Keratinocyte (primary cell): ENCODE measurements around the gene HCST. TPM values are rescaled to one million over a fixed set of nuclear protein-coding genes. Genes with fewer than 3 reads are reported as not detected.

Source experiments
- DNase-seq: peaks from one replicate; pipeline ENCODE4 v3.0.0-alpha.2; 2011; ENCODE audit warnings: low read depth, missing footprints, low spot score
- FAIRE-seq: peaks from 2 replicates; lab custom pipeline; 2011; peaks lifted over from hg19 to GRCh38; lab: Jason Lieb, UNC
- H2AFZ ChIP-seq: 2 replicates; pipeline ENCODE4 v1.6.0; 2012; ENCODE audit warnings: low read length, control low read depth, inconsistent platforms; ENCODE audit not compliant: control insufficient read depth
- H3K27ac ChIP-seq: 2 replicates; pipeline ENCODE4 v1.5.1; 2011; ENCODE audit warnings: low read length; ENCODE audit not compliant: control insufficient read depth, insufficient read depth
- H3K27me3 ChIP-seq: 3 replicates; pipeline ENCODE4 v1.6.0; 2011; ENCODE audit warnings: low read length; ENCODE audit not compliant: control insufficient read depth, insufficient read depth; ENCODE audit errors: extremely low read depth
- H3K36me3 ChIP-seq, 2 experiments: 2 replicates in 1 of 2; 3 replicates in 1 of 2; pipeline ENCODE4 v1.5.1; 2011; ENCODE audit warnings: low read length in 2 of 2, mild to moderate bottlenecking in 1 of 2; ENCODE audit not compliant: control insufficient read depth in 2 of 2, insufficient read depth in 2 of 2; ENCODE audit errors: extremely low read depth in 1 of 2
- H3K4me1 ChIP-seq: 3 replicates; pipeline ENCODE4 v1.5.1; 2011; ENCODE audit warnings: low read length; ENCODE audit not compliant: control insufficient read depth, insufficient read depth; ENCODE audit errors: extremely low read depth
- H3K4me2 ChIP-seq: 3 replicates; pipeline ENCODE4 v1.6.0; 2011; ENCODE audit warnings: low read depth, low read length; ENCODE audit not compliant: control insufficient read depth, insufficient read depth; ENCODE audit errors: extremely low read depth
- H3K4me3 ChIP-seq, 3 experiments: fragments of 200-600 bp in 1 of 3; sonication (generic) in 1 of 3; 2 replicates in 2 of 3; 3 replicates in 1 of 3; pipeline ENCODE4 v1.5.1; 2011 to 2016; ENCODE audit warnings: low read length in 3 of 3, mild to moderate bottlenecking in 3 of 3, control low read depth in 2 of 3, inconsistent platforms in 1 of 3, low read depth in 1 of 3, mixed read lengths in 1 of 3, mixed run types in 1 of 3, moderate library complexity in 1 of 3; ENCODE audit not compliant: control insufficient read depth in 2 of 3, insufficient read depth in 2 of 3; ENCODE audit errors: extremely low read depth in 1 of 3
- H3K79me2 ChIP-seq: 2 replicates; pipeline ENCODE4 v1.6.0; 2012; ENCODE audit warnings: low read length; ENCODE audit not compliant: control insufficient read depth, insufficient read depth
- H3K9ac ChIP-seq: 3 replicates; pipeline ENCODE4 v1.6.0; 2011; ENCODE audit warnings: low read length; ENCODE audit not compliant: control insufficient read depth, insufficient read depth; ENCODE audit errors: extremely low read depth
- H3K9me1 ChIP-seq: 3 replicates; pipeline ENCODE4 v1.6.0; 2011; ENCODE audit warnings: low read length; ENCODE audit not compliant: control insufficient read depth, insufficient read depth; ENCODE audit errors: extremely low read depth
- H3K9me3 ChIP-seq: 2 replicates; pipeline ENCODE4 v1.5.1; 2012; ENCODE audit warnings: low read depth, low read length; ENCODE audit not compliant: control insufficient read depth
- H4K20me1 ChIP-seq: 3 replicates; pipeline ENCODE4 v1.6.0; 2011; ENCODE audit warnings: low read length; ENCODE audit not compliant: control insufficient read depth, insufficient read depth; ENCODE audit errors: extremely low read depth
- EZH2 ChIP-seq: IDR thresholded peaks from one replicate; pipeline ENCODE4 v1.6.1; 2012; ENCODE audit warnings: inconsistent platforms, mild to moderate bottlenecking, low read length, moderate library complexity
- dilution Hi-C: fragments of 300-500 bp; cut with MboI; formaldehyde crosslinking; loops from one replicate; pipeline ENCODE4 v1.7.0; 2020; ENCODE audit warnings: low sequenced_read_pairs; ENCODE audit not compliant: extremely low pct_ligation_motif_present
- polyA plus RNA-seq, 5 experiments: library from polyadenylated mRNA; depleted of rRNA in 3 of 5; stranded (reverse) in 3 of 5; stranded (forward) in 1 of 5; unstranded in 1 of 5; fragments of >200 nt; gene quantifications; 1 replicate in 1 of 5; 2 replicates in 3 of 5; 3 replicates in 1 of 5; pipeline versions ENCODE4 v1.2.1 to v1.2.3, GENCODE V29; 2011 to 2012; ENCODE audit warnings: missing spikeins in 2 of 5, low read depth in 1 of 5, low replicate concordance in 1 of 5
- TF ChIP-seq, protein P1 (sequence below), 3 experiments: IDR thresholded peaks in 1 of 3; conservative IDR thresholded peaks in 1 of 3; optimal IDR thresholded peaks in 1 of 3; 2 replicates in 2 of 3; 3 replicates in 1 of 3; pipeline versions ENCODE3 to v1.5.1; 2011; ENCODE audit warnings: low read length in 3 of 3, mild to moderate bottlenecking in 3 of 3, moderate library complexity in 2 of 3, control low read depth in 1 of 3, inconsistent platforms in 1 of 3; ENCODE audit not compliant: insufficient read depth in 2 of 3; ENCODE audit errors: extremely low read depth in 1 of 3

Gene HCST
- polyA plus RNA-seq, 1 donor (not counting 4 experiments of a cell fraction or from before 2014, with no cell fraction given): 0.25 TPM

GRCh38 chr19:35944556-35944955 is 42.2 kb downstream of the HCST start:
- no peak overlapping the region for H3K4me3 ChIP-seq
- no peak overlapping the region for H3K4me2 ChIP-seq
- no peaks in the 10 kb centered on the region for H3K9me1 ChIP-seq
- peaks cover 4% of the 10 kb centered on the region for H4K20me1 ChIP-seq
- no peaks in the 10 kb centered on the region for H3K79me2 ChIP-seq
- no peaks in the 10 kb centered on the region for H3K9me3 ChIP-seq
- H3K4me1 ChIP-seq: no peaks in the 10 kb centered on the region
- DNase-seq (no peak), FAIRE-seq (no peak)
- no peaks in the 10 kb centered on the region for H3K27me3 ChIP-seq
- H3K36me3 ChIP-seq: peaks cover 0 to 3% of the 10 kb centered on the region in 2 experiments
- no peak overlapping the region for H2AFZ ChIP-seq
- dilution Hi-C loops: no loop called here
- no peak for TF ChIP-seq EZH2
- no peak overlapping the region for H3K27ac ChIP-seq
- no peak overlapping the region for H3K9ac ChIP-seq

DNA sequence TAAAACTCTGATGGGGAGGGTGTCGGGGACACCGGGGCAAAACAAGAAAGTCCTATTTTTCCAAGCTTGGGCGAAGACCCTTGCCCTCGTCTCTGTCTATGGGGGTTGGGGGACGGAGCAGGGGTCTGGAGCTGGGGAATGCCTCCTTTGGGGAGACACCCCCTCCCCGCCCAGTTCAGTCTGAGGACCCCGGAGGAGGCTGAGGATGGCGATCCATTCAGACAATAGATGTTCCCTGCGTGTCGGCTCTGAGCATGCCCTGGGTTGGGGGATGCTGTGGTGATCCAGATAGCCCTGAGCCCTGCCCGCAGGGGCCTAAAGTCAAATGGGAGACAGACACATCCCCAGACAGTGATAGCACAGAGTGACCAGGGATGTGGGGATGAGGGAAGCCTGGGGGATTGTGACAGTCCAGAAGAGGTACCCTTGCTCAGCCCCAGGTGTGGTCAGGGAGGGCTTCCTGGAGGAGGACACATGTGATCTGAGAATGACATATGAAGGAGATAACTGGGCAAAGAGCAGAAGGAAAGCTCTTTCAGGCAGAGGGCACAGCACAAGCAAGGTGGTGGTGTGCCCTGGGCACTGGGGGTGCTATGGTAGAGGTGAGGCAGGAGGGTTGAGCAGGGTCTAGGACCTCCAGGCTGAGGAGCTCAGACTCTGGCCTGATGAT is 42.9 kb downstream of the HCST start:
- H3K4me1 ChIP-seq: no peaks in the 10 kb centered on the region
- no peak for TF ChIP-seq EZH2
- TF ChIP-seq, protein P1, sequence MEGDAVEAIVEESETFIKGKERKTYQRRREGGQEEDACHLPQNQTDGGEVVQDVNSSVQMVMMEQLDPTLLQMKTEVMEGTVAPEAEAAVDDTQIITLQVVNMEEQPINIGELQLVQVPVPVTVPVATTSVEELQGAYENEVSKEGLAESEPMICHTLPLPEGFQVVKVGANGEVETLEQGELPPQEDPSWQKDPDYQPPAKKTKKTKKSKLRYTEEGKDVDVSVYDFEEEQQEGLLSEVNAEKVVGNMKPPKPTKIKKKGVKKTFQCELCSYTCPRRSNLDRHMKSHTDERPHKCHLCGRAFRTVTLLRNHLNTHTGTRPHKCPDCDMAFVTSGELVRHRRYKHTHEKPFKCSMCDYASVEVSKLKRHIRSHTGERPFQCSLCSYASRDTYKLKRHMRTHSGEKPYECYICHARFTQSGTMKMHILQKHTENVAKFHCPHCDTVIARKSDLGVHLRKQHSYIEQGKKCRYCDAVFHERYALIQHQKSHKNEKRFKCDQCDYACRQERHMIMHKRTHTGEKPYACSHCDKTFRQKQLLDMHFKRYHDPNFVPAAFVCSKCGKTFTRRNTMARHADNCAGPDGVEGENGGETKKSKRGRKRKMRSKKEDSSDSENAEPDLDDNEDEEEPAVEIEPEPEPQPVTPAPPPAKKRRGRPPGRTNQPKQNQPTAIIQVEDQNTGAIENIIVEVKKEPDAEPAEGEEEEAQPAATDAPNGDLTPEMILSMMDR (optimal IDR thresholded peaks at IDR 0.05 in 1 of 3, IDR thresholded peaks at IDR 0.05 in 1 of 3, conservative IDR thresholded peaks at IDR 0.05 in 1 of 3; ENCODE audit: extremely low read depth in 1 of 3, insufficient read depth in 2 of 3, low read length in 3 of 3): no peak
- H4K20me1 ChIP-seq: peaks cover 4% of the 10 kb centered on the region
- no peak overlapping the region for H3K4me3 ChIP-seq
- no peaks in the 10 kb centered on the region for H3K27me3 ChIP-seq
- FAIRE-seq (no peak), DNase-seq (no peak)
- no peak overlapping the region for H2AFZ ChIP-seq
- H3K4me2 ChIP-seq: no peak overlapping the region
- dilution Hi-C loops: no loop called here
- no peak overlapping the region for H3K9ac ChIP-seq
- H3K36me3 ChIP-seq: peaks cover 0 to 3% of the 10 kb centered on the region in 2 experiments
- H3K9me1 ChIP-seq: no peaks in the 10 kb centered on the region
- no peak overlapping the region for H3K27ac ChIP-seq
- no peaks in the 10 kb centered on the region for H3K9me3 ChIP-seq
- no peaks in the 10 kb centered on the region for H3K79me2 ChIP-seq

- H3K9me1 ChIP-seq: no peaks in the 10 kb centered on the region
- H3K4me3 ChIP-seq: no peak overlapping the region
- H3K4me1 ChIP-seq: no peaks in the 10 kb centered on the region
- H2AFZ ChIP-seq: no peak overlapping the region
- TF ChIP-seq EZH2: no peak
- TF ChIP-seq, protein P1 (optimal IDR thresholded peaks at IDR 0.05 in 1 of 3, IDR thresholded peaks at IDR 0.05 in 1 of 3, conservative IDR thresholded peaks at IDR 0.05 in 1 of 3; ENCODE audit: extremely low read depth in 1 of 3, insufficient read depth in 2 of 3, low read length in 3 of 3): no peak
- H3K27me3 ChIP-seq: no peaks in the 10 kb centered on the region
- peaks cover 4% of the 10 kb centered on the region for H4K20me1 ChIP-seq
- H3K36me3 ChIP-seq: peaks cover 0 to 2% of the 10 kb centered on the region in 2 experiments
- H3K9ac ChIP-seq: no peak overlapping the region
- no peaks in the 10 kb centered on the region for H3K79me2 ChIP-seq
- no peak for FAIRE-seq
- no peak for DNase-seq
- H3K27ac ChIP-seq: no peak overlapping the region
- dilution Hi-C loops: no loop called here
- H3K4me2 ChIP-seq: no peak overlapping the region
- H3K9me3 ChIP-seq: no peaks in the 10 kb centered on the region
Measured at GRCh38 chr19:35946203-35946602, 43.9 kb downstream of the HCST start.
